ENCODE data around the gene SMIM11. TPM values are rescaled to one million over a fixed set of nuclear protein-coding genes. Genes with fewer than 3 reads are reported as not detected.
"Not testable (repeated sequence)": the region's sequence is repeated elsewhere in the genome, so short reads cannot be mapped to it uniquely, and the experiment has no call there.

SMIM11 gene, protein sequence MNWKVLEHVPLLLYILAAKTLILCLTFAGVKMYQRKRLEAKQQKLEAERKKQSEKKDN
- total RNA-seq (2014; rRNA removed; shearing (Covaris generic)) (8.9 TPM in 1 of 2 replicates, not detected in the other), polyA plus RNA-seq (2016; fragmentation: Nextera tagmentation; extraction: Ambion mirVana) (3.3 and 3.5 TPM in 2 replicates)
- long read RNA-seq, partial matches to known transcripts, result 0 of 3 reads
- long read RNA-seq, other reads (novel, unspliced or antisense), result 0 of 3 reads

DNA sequence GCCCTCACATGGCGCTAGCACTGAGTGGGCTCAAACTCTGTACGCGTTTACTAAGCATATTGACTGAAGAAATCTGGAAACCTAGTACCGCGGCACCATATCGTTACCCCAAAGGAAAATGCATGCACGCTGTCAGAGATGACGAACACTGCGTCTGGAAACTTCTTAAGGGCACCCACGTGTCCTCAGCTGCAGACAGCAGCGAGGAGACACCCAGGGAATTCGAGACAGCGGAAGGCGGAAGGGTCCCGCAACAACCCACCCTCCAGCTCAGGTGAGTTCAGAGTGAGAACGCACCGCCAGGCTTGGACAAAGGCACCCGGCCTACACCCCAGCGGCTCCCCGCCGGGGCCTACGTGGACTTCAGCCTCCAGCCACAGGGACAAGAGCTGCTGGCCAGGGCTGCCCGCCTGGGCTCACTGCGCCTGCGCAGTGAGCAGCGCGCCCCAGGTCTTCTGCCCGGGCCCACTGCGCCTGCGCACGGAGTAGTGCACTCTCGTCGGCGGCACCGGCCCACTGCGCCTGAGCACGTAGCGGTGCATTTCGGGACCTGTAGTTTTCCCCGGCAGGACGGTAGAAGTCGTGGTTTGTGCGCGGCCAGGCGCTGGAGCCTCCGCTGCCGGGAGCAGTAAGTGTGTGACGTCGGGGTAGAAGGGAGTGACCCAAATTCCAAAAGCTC is at the start of gene SMIM11:
Gene SMIM11, plus strand, starts transcription at position 568 of the 679 bp plus-strand sequence. CDS start 3,998 bp downstream, outside the sequence.
- not testable (repeated sequence) for H3K4me3 Mint-ChIP-seq; H4K20me1 ChIP-seq (replicated peaks; ENCODE audit: insufficient read depth); H3K4me3 ChIP-seq; H3K36me3 ChIP-seq (ENCODE audit: insufficient read depth); H3K27me3 ChIP-seq (ENCODE audit: insufficient read depth); H3F3A ChIP-seq (replicated peaks; ENCODE audit: low read depth); H3K36me3 Mint-ChIP-seq (ENCODE audit: low read depth); H3K27me3 Mint-ChIP-seq (ENCODE audit: insufficient read depth, low read depth, poor library complexity); H3K4me1 Mint-ChIP-seq; H3K9me2 ChIP-seq (ENCODE audit: insufficient read depth); H3K9me3 Mint-ChIP-seq; H3K27ac Mint-ChIP-seq; H3K27ac ChIP-seq (ENCODE audit: low read depth); H2AFZ ChIP-seq; H3K4me1 ChIP-seq (ENCODE audit: insufficient read depth); DNase-seq (ENCODE audit: low spot score); H3K79me2 ChIP-seq (replicated peaks; ENCODE audit: insufficient read depth); H3K4me2 ChIP-seq
- ATAC-seq, result peak; percentile 98

- Histone ChIP-seq H2AFZ (no peak overlapping the region), H3K9me2 (ENCODE audit: insufficient read depth) (0 out of 2 replicates have a peak, but pooled peaks cover 9% of the 10 kb centered on the region), H3K4me3 (no peak overlapping the region), H3K27me3 (ENCODE audit: insufficient read depth) (no peaks in the 10 kb centered on the region), H3K36me3 (ENCODE audit: insufficient read depth) (no peaks in the 10 kb centered on the region), H3K4me2 (no peak overlapping the region), H4K20me1 (replicated peaks; ENCODE audit: insufficient read depth) (no peaks in the 10 kb centered on the region), H3K79me2 (replicated peaks; ENCODE audit: insufficient read depth) (no peaks in the 10 kb centered on the region), H3K27ac (ENCODE audit: low read depth) (no peak overlapping the region), H3F3A (replicated peaks; ENCODE audit: low read depth) (no peaks in the 10 kb centered on the region), H3K4me1 (ENCODE audit: insufficient read depth) (no peaks in the 10 kb centered on the region)
- Mint-ChIP-seq H3K4me1 (no peaks in the 10 kb centered on the region), H3K4me3 (no peak overlapping the region), H3K9me3 (peaks cover 8% of the 10 kb centered on the region), H3K27ac (no peak overlapping the region), H3K36me3 (ENCODE audit: low read depth) (no peaks in the 10 kb centered on the region), H3K27me3 (ENCODE audit: insufficient read depth, low read depth, poor library complexity) (peaks cover 4% of the 10 kb centered on the region)
- peak; percentile 43 for DNase-seq (ENCODE audit: low spot score)
- no peak; the same call in 2 of the 3 replicates for ATAC-seq
- no peak for TF ChIP-seq ZNF331 (CRISPR knock-in tag; IDR thresholded peaks at IDR 0.05; ENCODE audit: low read depth)
- peak; percentile 29 to 42; a peak in 3 of 4 replicates for TF ChIP-seq CTCF (conservative IDR thresholded peaks at IDR 0.05; ENCODE audit: low read depth in 2 of 2)
Measured at GRCh38 chr21:34330055-34330454, 45.3 kb upstream of the SMIM11 start.

- H3K27ac ChIP-seq (ENCODE audit: low read depth), result no peak overlapping the region
- no peaks in the 10 kb centered on the region for H3K36me3 ChIP-seq (ENCODE audit: insufficient read depth)
- no peak overlapping the region for H3K4me2 ChIP-seq
- H3K27ac Mint-ChIP-seq, result no peak overlapping the region
- no peaks in the 10 kb centered on the region for H3K79me2 ChIP-seq (replicated peaks; ENCODE audit: insufficient read depth)
- no peaks in the 10 kb centered on the region for H3F3A ChIP-seq (replicated peaks; ENCODE audit: low read depth)
- no peak for ATAC-seq
- no peaks in the 10 kb centered on the region for H3K4me1 Mint-ChIP-seq
- no peak overlapping the region for H3K4me3 ChIP-seq
- DNase-seq (ENCODE audit: low spot score), result no peak
- no peaks in the 10 kb centered on the region for H3K4me1 ChIP-seq (ENCODE audit: insufficient read depth)
- H3K9me2 ChIP-seq (ENCODE audit: insufficient read depth), result 0 out of 2 replicates have a peak, but pooled peaks cover 9% of the 10 kb centered on the region
- H2AFZ ChIP-seq, result no peak overlapping the region
- no peak overlapping the region for H3K4me3 Mint-ChIP-seq
- no peaks in the 10 kb centered on the region for H3K36me3 Mint-ChIP-seq (ENCODE audit: low read depth)
- peaks cover 8% of the 10 kb centered on the region for H3K9me3 Mint-ChIP-seq
- no peaks in the 10 kb centered on the region for H3K27me3 ChIP-seq (ENCODE audit: insufficient read depth)
- no peaks in the 10 kb centered on the region for H4K20me1 ChIP-seq (replicated peaks; ENCODE audit: insufficient read depth)
- H3K27me3 Mint-ChIP-seq (ENCODE audit: insufficient read depth, low read depth, poor library complexity), result peaks cover 4% of the 10 kb centered on the region
- TF ChIP-seq, protein P1, sequence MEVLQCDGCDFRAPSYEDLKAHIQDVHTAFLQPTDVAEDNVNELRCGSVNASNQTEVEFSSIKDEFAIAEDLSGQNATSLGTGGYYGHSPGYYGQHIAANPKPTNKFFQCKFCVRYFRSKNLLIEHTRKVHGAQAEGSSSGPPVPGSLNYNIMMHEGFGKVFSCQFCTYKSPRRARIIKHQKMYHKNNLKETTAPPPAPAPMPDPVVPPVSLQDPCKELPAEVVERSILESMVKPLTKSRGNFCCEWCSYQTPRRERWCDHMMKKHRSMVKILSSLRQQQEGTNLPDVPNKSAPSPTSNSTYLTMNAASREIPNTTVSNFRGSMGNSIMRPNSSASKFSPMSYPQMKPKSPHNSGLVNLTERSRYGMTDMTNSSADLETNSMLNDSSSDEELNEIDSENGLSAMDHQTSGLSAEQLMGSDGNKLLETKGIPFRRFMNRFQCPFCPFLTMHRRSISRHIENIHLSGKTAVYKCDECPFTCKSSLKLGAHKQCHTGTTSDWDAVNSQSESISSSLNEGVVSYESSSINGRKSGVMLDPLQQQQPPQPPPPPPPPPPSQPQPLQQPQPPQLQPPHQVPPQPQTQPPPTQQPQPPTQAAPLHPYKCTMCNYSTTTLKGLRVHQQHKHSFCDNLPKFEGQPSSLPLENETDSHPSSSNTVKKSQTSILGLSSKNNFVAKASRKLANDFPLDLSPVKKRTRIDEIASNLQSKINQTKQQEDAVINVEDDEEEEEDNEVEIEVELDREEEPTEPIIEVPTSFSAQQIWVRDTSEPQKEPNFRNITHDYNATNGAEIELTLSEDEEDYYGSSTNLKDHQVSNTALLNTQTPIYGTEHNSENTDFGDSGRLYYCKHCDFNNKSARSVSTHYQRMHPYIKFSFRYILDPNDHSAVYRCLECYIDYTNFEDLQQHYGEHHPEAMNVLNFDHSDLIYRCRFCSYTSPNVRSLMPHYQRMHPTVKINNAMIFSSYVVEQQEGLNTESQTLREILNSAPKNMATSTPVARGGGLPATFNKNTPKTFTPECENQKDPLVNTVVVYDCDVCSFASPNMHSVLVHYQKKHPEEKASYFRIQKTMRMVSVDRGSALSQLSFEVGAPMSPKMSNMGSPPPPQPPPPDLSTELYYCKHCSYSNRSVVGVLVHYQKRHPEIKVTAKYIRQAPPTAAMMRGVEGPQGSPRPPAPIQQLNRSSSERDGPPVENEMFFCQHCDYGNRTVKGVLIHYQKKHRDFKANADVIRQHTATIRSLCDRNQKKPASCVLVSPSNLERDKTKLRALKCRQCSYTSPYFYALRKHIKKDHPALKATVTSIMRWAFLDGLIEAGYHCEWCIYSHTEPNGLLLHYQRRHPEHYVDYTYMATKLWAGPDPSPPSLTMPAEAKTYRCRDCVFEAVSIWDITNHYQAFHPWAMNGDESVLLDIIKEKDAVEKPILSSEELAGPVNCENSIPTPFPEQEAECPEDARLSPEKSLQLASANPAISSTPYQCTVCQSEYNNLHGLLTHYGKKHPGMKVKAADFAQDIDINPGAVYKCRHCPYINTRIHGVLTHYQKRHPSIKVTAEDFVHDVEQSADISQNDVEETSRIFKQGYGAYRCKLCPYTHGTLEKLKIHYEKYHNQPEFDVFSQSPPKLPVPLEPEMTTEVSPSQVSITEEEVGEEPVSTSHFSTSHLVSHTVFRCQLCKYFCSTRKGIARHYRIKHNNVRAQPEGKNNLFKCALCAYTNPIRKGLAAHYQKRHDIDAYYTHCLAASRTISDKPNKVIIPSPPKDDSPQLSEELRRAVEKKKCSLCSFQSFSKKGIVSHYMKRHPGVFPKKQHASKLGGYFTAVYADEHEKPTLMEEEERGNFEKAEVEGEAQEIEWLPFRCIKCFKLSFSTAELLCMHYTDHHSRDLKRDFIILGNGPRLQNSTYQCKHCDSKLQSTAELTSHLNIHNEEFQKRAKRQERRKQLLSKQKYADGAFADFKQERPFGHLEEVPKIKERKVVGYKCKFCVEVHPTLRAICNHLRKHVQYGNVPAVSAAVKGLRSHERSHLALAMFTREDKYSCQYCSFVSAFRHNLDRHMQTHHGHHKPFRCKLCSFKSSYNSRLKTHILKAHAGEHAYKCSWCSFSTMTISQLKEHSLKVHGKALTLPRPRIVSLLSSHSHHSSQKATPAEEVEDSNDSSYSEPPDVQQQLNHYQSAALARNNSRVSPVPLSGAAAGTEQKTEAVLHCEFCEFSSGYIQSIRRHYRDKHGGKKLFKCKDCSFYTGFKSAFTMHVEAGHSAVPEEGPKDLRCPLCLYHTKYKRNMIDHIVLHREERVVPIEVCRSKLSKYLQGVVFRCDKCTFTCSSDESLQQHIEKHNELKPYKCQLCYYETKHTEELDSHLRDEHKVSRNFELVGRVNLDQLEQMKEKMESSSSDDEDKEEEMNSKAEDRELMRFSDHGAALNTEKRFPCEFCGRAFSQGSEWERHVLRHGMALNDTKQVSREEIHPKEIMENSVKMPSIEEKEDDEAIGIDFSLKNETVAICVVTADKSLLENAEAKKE (CRISPR knock-in tag; IDR thresholded peaks at IDR 0.05), result no peak
Measured at GRCh38 chr21:34331726-34332125, 43.6 kb upstream of the SMIM11 start.
